Neuronal stem cell (in vitro differentiated cells): ENCODE results near the gene CRPPA.

Source experiments
- DNase-seq: peaks from one replicate; pipeline ENCODE4 v3.0.0-alpha.2; 2013; ENCODE audit warnings: low spot score
- H2AFZ ChIP-seq: one replicate; pipeline ENCODE4 v1.6.1; 2013; ENCODE audit warnings: mild to moderate bottlenecking, low read length, inconsistent platforms
- H2AK5ac ChIP-seq: 2 replicates; pipeline ENCODE4 v1.6.1; 2013; ENCODE audit warnings: low read depth, mild to moderate bottlenecking, inconsistent platforms, low read length, moderate library complexity, mixed read lengths
- H2BK120ac ChIP-seq: 2 replicates; pipeline ENCODE4 v1.6.1; 2013; ENCODE audit warnings: low read depth, mild to moderate bottlenecking, inconsistent platforms, low read length, moderate library complexity, mixed read lengths
- H2BK12ac ChIP-seq: one replicate; pipeline ENCODE4 v1.6.1; 2013; ENCODE audit warnings: low read length, inconsistent platforms
- H2BK15ac ChIP-seq: 2 replicates; pipeline ENCODE4 v1.6.1; 2013; ENCODE audit warnings: mild to moderate bottlenecking, low read length, inconsistent platforms, mixed read lengths
- H2BK5ac ChIP-seq: one replicate; pipeline ENCODE4 v1.6.1; 2013; ENCODE audit warnings: inconsistent platforms, mild to moderate bottlenecking, low read length, moderate library complexity
- H3K14ac ChIP-seq: one replicate; pipeline ENCODE4 v1.6.1; 2013; ENCODE audit warnings: low read length, inconsistent platforms
- H3K18ac ChIP-seq: 2 replicates; pipeline ENCODE4 v1.6.1; 2013; ENCODE audit warnings: low read length, inconsistent platforms
- H3K23ac ChIP-seq: 2 replicates; pipeline ENCODE4 v1.6.1; 2013; ENCODE audit warnings: low read depth, mild to moderate bottlenecking, mixed read lengths, low read length, inconsistent platforms; ENCODE audit not compliant: poor library complexity
- H3K27ac ChIP-seq: replicated peaks from 3 replicates; pipeline ENCODE4 v1.5.1; 2013; ENCODE audit warnings: low read length, inconsistent platforms
- H3K27me3 ChIP-seq, 3 experiments: 2 replicates each; pipeline ENCODE4 v1.6.1; 2013; ENCODE audit warnings: low read length in 3 of 3, mild to moderate bottlenecking in 2 of 3, inconsistent platforms in 1 of 3, low read depth in 1 of 3, mixed read lengths in 1 of 3, moderate library complexity in 1 of 3; ENCODE audit not compliant: control insufficient read depth in 3 of 3, insufficient read depth in 3 of 3
- H3K36me3 ChIP-seq, 2 donors: replicated peaks in 1 of 2; 2 replicates each; pipeline ENCODE4 v1.6.1; 2013; ENCODE audit warnings: low read length in 2 of 2; ENCODE audit not compliant: control insufficient read depth in 2 of 2, insufficient read depth in 2 of 2
- H3K4ac ChIP-seq: 2 replicates; pipeline ENCODE4 v1.6.1; 2013; ENCODE audit warnings: inconsistent platforms, mild to moderate bottlenecking, low read length, moderate library complexity
- H3K4me1 ChIP-seq, 2 donors: 1 replicate in 1 of 2; 2 replicates in 1 of 2; pipeline ENCODE4 v1.6.1; 2013; ENCODE audit warnings: low read length in 2 of 2, low read depth in 1 of 2; ENCODE audit not compliant: control insufficient read depth in 2 of 2, insufficient read depth in 1 of 2
- H3K4me2 ChIP-seq: one replicate; pipeline ENCODE4 v1.6.1; 2013; ENCODE audit warnings: mild to moderate bottlenecking, low read length, inconsistent platforms; ENCODE audit not compliant: insufficient read depth, poor library complexity, severe bottlenecking
- H3K4me3 ChIP-seq, 2 donors: 2 replicates each; pipeline ENCODE4 v1.5.1; 2013; ENCODE audit warnings: low read length in 2 of 2, mild to moderate bottlenecking in 2 of 2, inconsistent platforms in 1 of 2, moderate library complexity in 1 of 2
- H3K79me1 ChIP-seq: one replicate; pipeline ENCODE4 v1.6.1; 2013; ENCODE audit warnings: low read depth, mild to moderate bottlenecking, inconsistent platforms, low read length, moderate library complexity
- H3K9ac ChIP-seq: one replicate; pipeline ENCODE4 v1.6.1; 2013; ENCODE audit warnings: mild to moderate bottlenecking, low read depth, low read length, inconsistent platforms; ENCODE audit not compliant: poor library complexity
- H3K9me3 ChIP-seq, 2 donors: replicated peaks in 1 of 2; 2 replicates each; pipeline versions ENCODE3 to v1.6.1; 2013; ENCODE audit warnings: low read length in 2 of 2, mild to moderate bottlenecking in 2 of 2, inconsistent platforms in 1 of 2, low read depth in 1 of 2, mixed read lengths in 1 of 2, moderate library complexity in 1 of 2; ENCODE audit not compliant: control insufficient read depth in 2 of 2, insufficient read depth in 1 of 2
- H4K8ac ChIP-seq: one replicate; pipeline ENCODE4 v1.6.1; 2013; ENCODE audit warnings: low read depth, mild to moderate bottlenecking, inconsistent platforms, low read length, moderate library complexity
- H4K91ac ChIP-seq: one replicate; pipeline ENCODE4 v1.6.1; 2013; ENCODE audit warnings: low read length, low read depth, mild to moderate bottlenecking, inconsistent platforms; ENCODE audit not compliant: poor library complexity
- WGBS, 2 donors: extraction: QIAGEN DNeasy Blood & Tissue Kit; methylation state at CpG; one replicate each; pipeline ENCODE4 v1.1.7; 2013; ENCODE audit warnings: missing lambda C conversion rate in 2 of 2, mixed read lengths in 1 of 2; ENCODE audit not compliant: insufficient read length in 2 of 2, insufficient replicate concordance in 1 of 2; ENCODE audit errors: extremely low coverage in 2 of 2; 5-methylcytosine and 5-hydroxymethylcytosine counted together

The CRPPA gene

GRCh38 chr7:16402091-16402490, 19.2 kb downstream of the CRPPA start:
- Histone ChIP-seq H3K27me3 (no peaks in the 10 kb centered on the region), H2AFZ (no peak overlapping the region), H3K14ac (no peak overlapping the region), H2BK15ac (no peak overlapping the region), H2AK5ac (no peak overlapping the region), H3K4me1 (no peaks in the 10 kb centered on the region), H3K23ac (no peak overlapping the region), H3K27ac (no peak overlapping the region), H2BK120ac (no peak overlapping the region), H3K9me3 (peaks cover 26 to 35% of the 10 kb centered on the region in 2 donors), H3K4ac (no peak overlapping the region), H3K18ac (no peak overlapping the region), H3K9ac (no peak overlapping the region), H3K36me3 (peaks cover 0 to 30% of the 10 kb centered on the region in 2 donors), H2BK5ac (no peak overlapping the region), H3K4me3 (no peak overlapping the region), H3K4me2 (no peak overlapping the region), H2BK12ac (no peak overlapping the region), H4K8ac (no peak overlapping the region), H3K79me1 (no peaks in the 10 kb centered on the region), H4K91ac (no peak overlapping the region)
- no peak for DNase-seq

- Histone ChIP-seq H2AFZ (no peak overlapping the region), H3K18ac (no peak overlapping the region), H3K4me1 (no peaks in the 10 kb centered on the region), H2AK5ac (no peak overlapping the region), H3K23ac (no peak overlapping the region), H3K9ac (no peak overlapping the region), H2BK120ac (no peak overlapping the region), H2BK12ac (no peak overlapping the region), H3K27me3 (no peaks in the 10 kb centered on the region), H3K36me3 (peaks cover 0 to 31% of the 10 kb centered on the region in 2 donors), H4K8ac (no peak overlapping the region), H3K4me2 (no peak overlapping the region), H3K4me3 (no peak overlapping the region), H3K4ac (no peak overlapping the region), H4K91ac (no peak overlapping the region), H3K79me1 (no peaks in the 10 kb centered on the region), H3K9me3 (peaks cover 26 to 40% of the 10 kb centered on the region in 2 donors), H3K27ac (no peak overlapping the region), H3K14ac (no peak overlapping the region), H2BK5ac (no peak overlapping the region), H2BK15ac (no peak overlapping the region)
- no peak for DNase-seq
Observed at GRCh38 chr7:16400893-16401275, 20.5 kb downstream of the CRPPA start.

GRCh38 chr7:16399916-16400892, 21.1 kb downstream of the CRPPA start:
- Histone ChIP-seq H3K4me3 (peak overlapping the region in 1 of 2 donors; percentile 22), H2BK12ac (no peak overlapping the region), H3K79me1 (no peaks in the 10 kb centered on the region), H2BK15ac (no peak overlapping the region), H2BK120ac (no peak overlapping the region), H4K8ac (no peak overlapping the region), H3K36me3 (peaks cover 0 to 31% of the 10 kb centered on the region in 2 donors), H3K14ac (no peak overlapping the region), H3K18ac (no peak overlapping the region), H4K91ac (no peak overlapping the region), H3K4me2 (no peak overlapping the region), H3K9me3 (peaks cover 26 to 40% of the 10 kb centered on the region in 2 donors), H3K27me3 (no peaks in the 10 kb centered on the region), H2AK5ac (no peak overlapping the region), H3K4me1 (no peaks in the 10 kb centered on the region), H3K4ac (no peak overlapping the region), H3K23ac (peak overlapping the region; percentile 6), H3K9ac (peak overlapping the region; percentile 18), H3K27ac (no peak overlapping the region), H2AFZ (no peak overlapping the region), H2BK5ac (no peak overlapping the region)
- no peak for DNase-seq
- WGBS, 2 donors, result no CpG with 5 or more reads among the region's 47 CpGs

DNA sequence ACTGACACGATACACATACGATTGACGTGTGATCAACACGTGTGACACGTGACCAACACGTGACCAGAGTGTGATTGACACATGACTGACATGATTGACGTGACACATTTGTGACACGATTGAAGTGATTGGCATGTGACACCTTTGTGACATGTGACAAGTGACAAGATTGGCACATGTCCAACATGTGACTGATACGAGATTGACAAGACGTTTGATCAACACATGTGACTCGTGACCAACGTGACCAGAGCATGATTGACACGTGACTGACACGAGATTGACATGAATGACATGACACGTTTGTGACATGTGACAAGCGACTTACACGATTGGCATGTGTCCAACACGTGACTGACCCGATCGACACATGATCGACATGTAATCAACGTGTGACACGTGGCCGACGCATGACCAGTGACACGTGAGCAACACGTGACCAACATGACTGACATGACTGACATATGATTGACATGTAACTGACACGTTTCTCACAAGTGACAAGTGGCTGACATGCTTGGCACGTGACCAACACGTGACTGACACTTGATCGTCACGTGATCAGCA, 22.0 kb downstream of the CRPPA start:
- DNase-seq, result no peak
- H2BK120ac ChIP-seq, result no peak overlapping the region
- no peak overlapping the region for H2AK5ac ChIP-seq
- H3K23ac ChIP-seq, result peak overlapping the region; percentile 6
- H3K14ac ChIP-seq, result no peak overlapping the region
- H2BK12ac ChIP-seq, result no peak overlapping the region
- no CpG with 5 or more reads among the region's 32 CpGs for WGBS, 2 donors
- H3K27ac ChIP-seq, result no peak overlapping the region
- no peak overlapping the region for H2AFZ ChIP-seq
- peaks cover 0 to 31% of the 10 kb centered on the region in 2 donors for H3K36me3 ChIP-seq
- H3K9ac ChIP-seq, result peak overlapping the region; percentile 18
- H2BK15ac ChIP-seq, result no peak overlapping the region
- H3K4me1 ChIP-seq, result no peaks in the 10 kb centered on the region
- H3K4ac ChIP-seq, result no peak overlapping the region
- no peak overlapping the region for H3K18ac ChIP-seq
- H3K4me3 ChIP-seq, result peak overlapping the region in 1 of 2 donors; percentile 22
- H3K9me3 ChIP-seq, result peaks cover 26 to 40% of the 10 kb centered on the region in 2 donors
- no peak overlapping the region for H3K4me2 ChIP-seq
- H2BK5ac ChIP-seq, result no peak overlapping the region
- no peaks in the 10 kb centered on the region for H3K27me3 ChIP-seq
- no peak overlapping the region for H4K8ac ChIP-seq
- no peaks in the 10 kb centered on the region for H3K79me1 ChIP-seq
- H4K91ac ChIP-seq, result no peak overlapping the region
